Calu3 (cell line): ENCODE data around the gene TLN1. TPM values are rescaled to one million over a fixed set of nuclear protein-coding genes. Genes with fewer than 3 reads are reported as not detected.
A peak's percentile ranks its signal among the peaks of the same experiment; 100 is the strongest.

ENCODE experiments used
- BruUV-seq: library from RNA; stranded (reverse); fragments of 400-500 nt; replicated peaks from 2 replicates; lab custom pipeline; 2021; lab: Mats Ljungman, UMichigan
- CTCF ChIA-PET: fragments of 300-600 bp; sonication (Branson Sonifier 250); formaldehyde crosslinking; loops from one replicate; lab custom pipeline; 2022; ENCODE audit warnings: antibody characterized with exemption; lab: Charles Lee
- DNase-seq: peaks from one replicate; pipeline ENCODE4 v3.0.0; 2022
- H3K27ac Mint-ChIP-seq: one replicate; pipeline ENCODE4 v1.8.0; 2022; ENCODE audit warnings: mixed read lengths; ENCODE audit not compliant: unreplicated experiment
- H3K27me3 Mint-ChIP-seq: one replicate; pipeline ENCODE4 v1.8.0; 2022; ENCODE audit warnings: mixed read lengths; ENCODE audit not compliant: unreplicated experiment
- H3K36me3 Mint-ChIP-seq: one replicate; pipeline ENCODE4 v1.8.0; 2022; ENCODE audit warnings: mild to moderate bottlenecking, moderate library complexity, mixed read lengths; ENCODE audit not compliant: insufficient read depth, unreplicated experiment
- H3K4me1 Mint-ChIP-seq: one replicate; pipeline ENCODE4 v1.8.0; 2022; ENCODE audit warnings: mild to moderate bottlenecking, low read depth, mixed read lengths; ENCODE audit not compliant: unreplicated experiment
- H3K4me3 Mint-ChIP-seq: one replicate; pipeline ENCODE4 v1.8.0; 2022; ENCODE audit warnings: mild to moderate bottlenecking, low read depth, moderate library complexity, mixed read lengths; ENCODE audit not compliant: unreplicated experiment
- H3K9me3 Mint-ChIP-seq: one replicate; pipeline ENCODE4 v1.8.0; 2022; ENCODE audit warnings: low read depth, mixed read lengths; ENCODE audit not compliant: unreplicated experiment
- CTCF ChIP-seq: fragments of 200-600 bp; IDR thresholded peaks from one replicate; pipeline ENCODE4 v1.8.0; 2022; ENCODE audit warnings: antibody characterized with exemption; ENCODE audit not compliant: unreplicated experiment
- intact Hi-C: fragments of 100-400 bp; cut with micrococcal nuclease; formaldehyde crosslinking; loops from one replicate; pipeline ENCODE4 v1.10.0; 2022; ENCODE audit not compliant: unreplicated experiment
- total RNA-seq: library from RNA; stranded (reverse); gene quantifications from 2 replicates; pipeline ENCODE4 v1.2.3, GENCODE V29; 2022

The TLN1 gene
- total RNA-seq, 1 experiment from 2014 or later, result 98.7 TPM

GRCh38 chr9:35734096-35734495 lies 2.1 kb upstream of the TLN1 start:
- no peak overlapping the region for H3K4me3 Mint-ChIP-seq
- no peak overlapping the region for H3K27ac Mint-ChIP-seq
- intact Hi-C loops, result loop anchor here (10.0 kb wide), 2 partner anchors 69 to 81 kb away; partner anchors contain the start of genes ARHGEF39, HINT2 and SPAG8
- H3K4me1 Mint-ChIP-seq, result no peaks in the 10 kb centered on the region
- CTCF ChIA-PET, result interaction anchor here (0.6 kb wide), 1 partner anchor 580 kb away, joined by 3 read pairs; no protein-coding TSS in a partner anchor
- DNase-seq, result no peak
- no peaks in the 10 kb centered on the region for H3K9me3 Mint-ChIP-seq
- BruUV-seq, result no TSS peak
- no peak for TF ChIP-seq CTCF
- H3K36me3 Mint-ChIP-seq, result peaks cover 49% of the 10 kb centered on the region
- no peaks in the 10 kb centered on the region for H3K27me3 Mint-ChIP-seq

- DNase-seq, result peak; percentile 54
- no peaks in the 10 kb centered on the region for H3K4me1 Mint-ChIP-seq
- CTCF ChIA-PET, result interaction anchor here (0.6 to 1.9 kb wide), 8 partner anchors 16 to 1087 kb away, joined by 3 to 9 read pairs (median 4); partner anchors contain the start of genes ARHGEF39, CCDC107, GALT and GBA2
- no peak overlapping the region for H3K4me3 Mint-ChIP-seq
- H3K36me3 Mint-ChIP-seq, result peaks cover 40% of the 10 kb centered on the region
- TF ChIP-seq CTCF, result no peak
- no peaks in the 10 kb centered on the region for H3K27me3 Mint-ChIP-seq
- no peaks in the 10 kb centered on the region for H3K9me3 Mint-ChIP-seq
- TSS peak; percentile 77 for BruUV-seq
- intact Hi-C loops, result loop anchor here (10.0 kb wide), 2 partner anchors 68 to 82 kb away; partner anchors contain the start of genes ARHGEF39, HINT2 and SPAG8
- H3K27ac Mint-ChIP-seq, result no peak overlapping the region
These were observed 976 bp upstream of the TLN1 start for GRCh38 chr9:35732800-35733541.

- peaks cover 40% of the 10 kb centered on the region for H3K36me3 Mint-ChIP-seq
- no TSS peak for BruUV-seq
- H3K9me3 Mint-ChIP-seq, result no peaks in the 10 kb centered on the region
- H3K4me3 Mint-ChIP-seq, result no peak overlapping the region
- H3K4me1 Mint-ChIP-seq, result no peaks in the 10 kb centered on the region
- no peak overlapping the region for H3K27ac Mint-ChIP-seq
- intact Hi-C loops, result loop anchor here (10.0 kb wide), 2 partner anchors 67 to 83 kb away; partner anchors contain the start of genes ARHGEF39, HINT2 and SPAG8
- TF ChIP-seq CTCF, result no peak
- DNase-seq, result no peak
- H3K27me3 Mint-ChIP-seq, result no peaks in the 10 kb centered on the region
- CTCF ChIA-PET, result interaction anchor here (0.6 to 1.9 kb wide), 12 partner anchors 15 to 171 kb away, joined by 3 to 9 read pairs (median 4); partner anchors contain the start of genes ARHGEF39, CCDC107, GBA2 and RGP1
These were observed 395 bp downstream of the TLN1 start for GRCh38 chr9:35731415-35732184.

GRCh38 chr9:35730486-35730854 lies 1.5 kb downstream of the TLN1 start:
- Mint-ChIP-seq H3K27ac (no peak overlapping the region), H3K27me3 (no peaks in the 10 kb centered on the region), H3K4me3 (no peak overlapping the region), H3K9me3 (no peaks in the 10 kb centered on the region), H3K36me3 (peaks cover 35% of the 10 kb centered on the region), H3K4me1 (no peaks in the 10 kb centered on the region)
- TF ChIP-seq CTCF, result no peak
- no peak for DNase-seq
- CTCF ChIA-PET, result interaction anchor here (0.8 to 1.3 kb wide), 2 partner anchors 18 to 127 kb away, joined by 3 to 4 read pairs; partner anchors contain the start of genes GBA2 and RGP1
- no TSS peak for BruUV-seq
- intact Hi-C loops, result loop anchor here (10.0 kb wide), 2 partner anchors 66 to 84 kb away; partner anchors contain the start of genes ARHGEF39, HINT2 and SPAG8
